Esophagus squamous epithelium (tissue), 4 donors: ENCODE data around the gene FCGR3B.
"Not testable (repeated sequence)": the region's sequence is repeated elsewhere in the genome, so short reads cannot be mapped to it uniquely, and the experiment has no call there.

Experiments used
- CTCF ChIP-seq, 6 experiments: fragments of 450-650 bp in 4 of 6; fragments of 200-600 bp in 2 of 6; sonication (generic) in 2 of 6; IDR thresholded peaks; one replicate each; pipeline ENCODE4 v1.5.1; 2016 to 2019; ENCODE audit warnings: antibody characterized with exemption in 6 of 6, mild to moderate bottlenecking in 4 of 6, moderate library complexity in 4 of 6
- POLR2A ChIP-seq, 4 donors: fragments of 450-650 bp; IDR thresholded peaks; one replicate each; pipeline ENCODE4 v1.6.1; 2017; ENCODE audit warnings: antibody characterized with exemption in 4 of 4, mild to moderate bottlenecking in 4 of 4, moderate library complexity in 3 of 4

- not testable (repeated sequence) for TF ChIP-seq CTCF, POLR2A (IDR thresholded peaks at IDR 0.05)
Observed at GRCh38 chr1:161634993-161635392, 4.0 kb upstream of the FCGR3B start.
